HL-60/S4 (cell line): ENCODE measurements around the gene TMEM86A.

Experiments
- in situ Hi-C: fragments of 300-500 bp; cut with MboI; formaldehyde crosslinking; loops from 2 replicates; pipeline ENCODE4 v1.14.3; 2022; ENCODE audit warnings: low sequenced_read_pairs

TMEM86A gene

DNA sequence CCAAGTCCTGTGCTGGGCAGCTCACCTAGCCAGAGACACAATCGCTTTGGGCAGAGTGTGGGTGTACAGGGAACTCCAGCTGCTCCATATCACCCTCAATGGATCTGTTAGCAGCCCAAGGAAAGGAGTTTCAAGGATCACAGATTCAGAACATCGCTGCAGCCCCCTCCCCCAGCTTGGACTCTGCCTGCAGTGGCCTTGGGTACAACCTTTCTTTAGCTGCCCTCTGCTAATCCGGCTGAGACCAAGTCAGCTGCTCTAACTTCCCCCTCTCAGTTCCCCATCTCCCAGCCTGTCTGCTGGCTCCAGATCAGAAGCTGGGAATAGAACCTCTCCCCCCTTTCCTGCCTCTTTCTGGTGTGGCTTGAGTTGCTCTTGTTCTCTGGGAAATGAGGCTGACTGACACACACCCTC, 1.3 kb downstream of the TMEM86A start:
- in situ Hi-C loops = no loop called here

GRCh38 chr11:18700375-18700774, 1.8 kb downstream of the TMEM86A start:
- in situ Hi-C loops = no loop called here

GRCh38 chr11:18700872-18701271, 2.3 kb downstream of the TMEM86A start:
- in situ Hi-C loops = no loop called here

DNA sequence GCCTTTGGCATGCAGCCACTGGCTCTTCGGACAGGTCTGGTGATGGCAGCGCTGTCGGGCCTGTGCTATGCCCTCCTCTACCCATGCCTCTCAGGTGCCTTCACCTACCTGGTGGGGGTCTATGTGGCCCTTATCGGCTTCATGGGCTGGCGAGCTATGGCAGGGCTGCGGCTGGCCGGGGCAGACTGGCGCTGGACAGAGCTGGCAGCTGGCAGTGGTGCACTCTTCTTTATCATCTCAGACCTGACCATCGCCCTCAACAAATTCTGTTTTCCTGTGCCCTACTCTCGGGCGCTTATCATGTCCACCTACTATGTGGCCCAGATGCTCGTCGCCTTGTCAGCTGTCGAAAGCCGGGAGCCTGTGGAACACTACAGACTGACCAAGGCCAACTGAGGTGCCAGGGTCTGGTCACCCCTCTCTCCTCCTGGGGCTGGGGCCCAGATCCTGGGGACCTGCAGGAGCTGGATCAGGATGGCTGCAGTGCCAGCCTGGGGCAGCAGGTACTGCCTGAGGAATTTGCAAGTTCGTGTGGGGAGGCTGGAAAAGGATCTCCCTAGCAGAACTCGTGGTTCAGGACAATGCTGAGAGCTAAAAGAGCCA, 3.1 kb downstream of the TMEM86A start:
- in situ Hi-C loops = no loop called here

GRCh38 chr11:18703001-18703763, 4.6 kb downstream of the TMEM86A start:
- in situ Hi-C loops = no loop called here

GRCh38 chr11:18704045-18704645, 5.6 kb downstream of the TMEM86A start:
- in situ Hi-C loops = no loop called here

GRCh38 chr11:18704698-18705097, 6.1 kb downstream of the TMEM86A start:
- in situ Hi-C loops = no loop called here

- in situ Hi-C loops = no loop called here
Observed at GRCh38 chr11:18705651-18706281, 7.2 kb downstream of the TMEM86A start.

DNA sequence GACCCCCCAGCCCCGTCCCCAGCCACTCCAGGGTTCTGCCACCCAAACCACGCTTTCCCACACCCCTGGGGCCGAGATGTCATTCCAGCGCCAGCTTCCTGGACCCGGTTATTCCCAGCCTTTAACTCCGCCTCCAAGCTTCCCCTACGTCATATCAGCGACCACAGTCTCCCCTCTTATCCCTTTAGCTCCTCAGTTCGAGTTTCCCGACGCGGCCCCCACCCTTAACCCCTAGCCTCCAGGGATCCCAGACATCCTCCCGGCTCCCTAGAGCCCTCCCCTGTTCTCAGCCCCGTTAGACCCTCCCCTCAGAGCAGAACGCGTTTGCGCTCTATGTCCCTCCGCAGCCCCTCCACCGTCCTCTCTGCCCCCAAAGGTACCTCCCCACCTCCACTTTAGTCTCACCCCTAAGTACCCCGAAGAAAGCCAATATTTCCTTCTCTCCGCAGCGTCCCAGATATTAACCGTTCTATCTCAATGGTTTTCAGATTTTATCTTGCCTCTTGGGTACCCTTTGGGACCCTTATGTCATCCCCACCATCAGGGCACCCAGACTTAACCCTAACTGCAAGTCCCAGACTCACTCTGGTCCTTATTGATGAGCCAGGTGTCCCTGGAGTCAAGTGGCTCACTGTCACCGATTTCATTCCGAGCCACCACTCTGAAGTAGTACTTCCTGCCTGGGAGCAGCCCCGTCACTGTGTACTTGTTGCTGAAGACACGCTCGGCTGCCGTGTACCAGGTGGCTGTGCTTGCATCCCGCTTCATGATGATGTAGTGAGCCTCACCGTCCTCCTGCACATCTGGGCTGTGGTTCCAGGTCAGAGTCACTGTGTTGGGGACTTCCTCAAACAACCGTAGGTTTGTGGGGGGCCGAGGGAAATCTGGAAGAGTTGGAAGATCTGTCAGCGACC, 8.0 kb downstream of the TMEM86A start:
- in situ Hi-C loops = no loop called here

- in situ Hi-C loops = no loop called here
Observed at GRCh38 chr11:18707811-18708340, 9.3 kb downstream of the TMEM86A start.

DNA sequence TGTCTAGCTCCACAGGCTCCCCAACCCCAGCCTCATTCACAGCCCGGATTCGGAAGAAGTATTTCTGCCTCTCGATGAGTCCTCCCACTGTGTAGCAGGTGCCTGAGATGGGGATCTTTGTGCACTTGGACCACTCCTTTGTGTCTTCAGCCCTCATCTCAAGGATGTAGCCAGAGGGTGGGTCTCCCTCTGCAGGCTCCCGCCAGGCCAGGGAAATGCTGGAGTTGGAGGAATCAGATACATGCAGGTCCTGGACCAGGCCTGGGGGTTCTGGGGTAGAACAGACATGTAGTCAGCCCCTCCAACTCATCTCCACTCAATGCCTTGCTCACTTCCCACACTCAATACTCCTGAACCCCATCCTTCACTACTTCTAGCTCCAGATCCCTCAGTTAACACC, 10.8 kb downstream of the TMEM86A start:
- in situ Hi-C loops = no loop called here

GRCh38 chr11:18710545-18710944, 12.0 kb downstream of the TMEM86A start:
- in situ Hi-C loops = no loop called here

DNA sequence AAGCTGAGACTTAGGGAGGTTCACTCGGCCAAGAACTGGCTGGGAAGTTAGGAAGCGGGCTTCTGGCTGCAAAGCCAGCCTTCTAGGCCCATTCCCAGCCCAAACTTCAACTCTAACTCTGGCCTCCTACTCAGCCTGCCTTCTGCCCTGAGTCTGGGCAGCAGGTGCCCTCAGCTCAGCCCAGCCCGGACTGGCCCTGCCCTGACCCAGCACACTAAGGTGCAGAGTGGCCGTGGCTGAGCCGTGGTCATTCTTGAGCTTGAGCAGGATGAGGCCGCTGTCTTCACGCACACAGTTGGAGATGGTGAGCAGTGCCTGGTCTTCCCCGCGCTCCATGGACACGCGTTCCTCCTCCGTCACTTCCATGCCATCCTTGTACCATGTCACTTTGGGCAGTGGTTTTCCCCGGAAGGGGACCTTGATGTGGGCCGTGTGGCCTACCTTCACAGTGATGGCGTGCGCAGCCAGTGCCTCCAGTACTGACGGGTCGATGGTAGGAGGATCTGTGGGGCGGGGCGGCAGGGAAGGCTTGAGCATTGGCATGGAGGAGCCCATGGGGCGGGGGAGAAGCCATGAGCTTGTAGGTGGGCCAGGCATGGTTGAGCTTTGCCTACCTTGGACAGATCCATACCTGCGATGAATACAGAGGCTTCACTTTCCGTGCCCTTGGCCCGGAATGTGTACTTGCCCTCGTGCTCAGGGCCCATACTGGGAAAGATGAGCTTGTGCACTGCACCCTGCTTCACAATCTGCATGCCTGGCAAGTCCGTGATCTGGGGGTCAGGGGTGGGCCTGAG, 15.3 kb downstream of the TMEM86A start:
- in situ Hi-C loops = no loop called here

DNA sequence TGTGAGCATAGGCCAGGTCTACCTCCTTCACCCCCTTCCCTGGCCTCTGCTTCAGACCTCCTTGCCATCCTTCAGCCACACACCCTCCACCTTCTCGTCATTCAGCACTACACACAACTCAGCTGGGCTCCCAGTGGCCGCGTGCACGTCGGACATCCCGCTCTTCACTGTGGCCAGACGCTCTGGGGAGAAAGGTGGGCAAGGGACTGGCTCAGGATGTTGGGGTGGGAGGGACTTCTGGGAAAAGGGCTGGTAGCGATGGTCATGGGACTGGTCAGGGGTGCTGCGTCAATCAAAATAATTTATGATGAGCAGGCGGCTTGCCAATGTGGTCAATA, 15.8 kb downstream of the TMEM86A start:
- in situ Hi-C loops = no loop called here

- in situ Hi-C loops = no loop called here
Observed at GRCh38 chr11:18715476-18715875, 16.9 kb downstream of the TMEM86A start.

GRCh38 chr11:18720091-18720807, 21.7 kb downstream of the TMEM86A start:
- in situ Hi-C loops = no loop called here

DNA sequence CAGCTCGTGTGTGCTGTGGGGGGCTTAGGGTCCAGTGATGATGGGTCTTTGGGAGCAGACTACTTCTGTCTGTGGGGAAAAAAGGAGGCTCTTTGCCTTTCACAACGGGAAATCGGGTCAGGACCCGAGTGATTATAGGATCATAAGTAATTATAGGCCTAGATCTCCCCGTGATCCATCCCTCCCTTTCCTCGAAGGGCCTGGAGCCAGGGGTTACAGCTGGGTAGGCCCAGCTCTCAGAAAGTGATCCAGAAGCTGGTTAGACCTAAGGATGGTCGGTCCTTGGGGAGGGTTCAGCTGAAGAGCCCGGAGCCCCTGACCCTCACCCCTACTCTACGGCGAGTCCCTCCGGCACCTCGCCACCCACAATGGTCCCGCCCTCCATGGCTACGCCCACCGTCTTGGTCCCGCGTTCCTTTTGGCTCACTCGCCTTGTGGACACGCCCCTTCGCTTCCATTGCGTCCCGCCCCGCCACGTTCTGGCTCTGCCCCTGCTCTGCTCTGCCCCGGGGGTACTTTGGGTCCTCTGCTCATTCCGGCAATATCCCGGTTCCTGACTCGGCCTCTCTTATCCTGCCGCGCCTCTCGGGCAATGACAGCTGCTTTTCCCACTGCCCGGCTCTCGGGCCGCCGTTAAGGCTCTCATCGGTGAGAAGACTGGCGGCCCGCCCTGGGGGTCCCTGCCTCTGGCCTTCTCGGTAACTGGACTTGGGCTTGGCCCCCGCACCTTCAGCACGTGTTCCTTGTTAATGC, 22.4 kb downstream of the TMEM86A start:
- in situ Hi-C loops = no loop called here

- in situ Hi-C loops = no loop called here
Observed at GRCh38 chr11:18721561-18722292, 23.1 kb downstream of the TMEM86A start.
